ENCODE results near the gene CSTF3.
"Not testable (repeated sequence)": the region's sequence is repeated elsewhere in the genome, so short reads cannot be mapped to it uniquely, and the experiment has no call there.

Gene CSTF3

DNA sequence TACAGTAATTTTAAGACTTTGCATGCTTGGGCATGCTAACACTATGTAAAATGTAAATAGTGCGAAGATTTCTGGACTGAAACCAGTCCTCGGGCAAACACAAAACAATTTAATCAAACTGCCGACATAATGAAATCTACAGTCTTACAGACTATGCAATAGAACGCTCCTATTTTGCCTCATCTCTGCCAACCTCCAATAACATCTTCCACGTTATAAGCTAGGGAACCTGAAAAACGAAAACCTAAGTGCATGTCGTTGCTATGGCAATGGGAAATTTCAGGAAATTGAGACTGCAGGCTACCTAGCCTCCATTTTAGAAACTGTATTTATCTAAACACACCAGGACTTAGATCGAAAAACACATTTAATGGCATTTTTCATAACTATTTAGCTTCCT, 1.1 kb downstream of the CSTF3 start:
- peak; percentile 51 for DNase-seq

DNA sequence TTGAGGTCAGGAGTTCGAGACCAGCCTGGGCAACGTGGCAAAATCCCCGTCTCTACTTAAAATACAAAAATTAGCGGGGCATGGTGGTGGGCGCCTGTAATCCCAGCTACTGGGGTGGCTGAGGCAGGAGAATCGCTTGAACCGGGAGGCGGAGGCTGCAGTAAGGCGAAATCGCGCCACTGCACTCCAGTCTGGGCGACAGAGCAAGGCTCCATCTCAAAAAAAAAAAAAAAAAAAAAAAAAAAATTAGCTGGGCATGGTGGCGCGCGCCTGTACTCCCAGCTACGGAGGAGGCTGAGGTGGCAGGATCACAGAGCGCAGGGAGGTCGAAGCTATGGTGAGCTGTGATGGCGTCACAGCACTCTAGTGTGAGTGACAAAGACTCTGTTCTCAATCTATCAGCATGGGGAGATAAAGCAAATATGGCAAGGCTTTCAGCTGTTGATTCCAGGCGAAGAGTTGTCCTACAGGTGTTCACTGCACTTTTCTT, 1.9 kb downstream of the CSTF3 start:
- not testable (repeated sequence) for DNase-seq

DNA sequence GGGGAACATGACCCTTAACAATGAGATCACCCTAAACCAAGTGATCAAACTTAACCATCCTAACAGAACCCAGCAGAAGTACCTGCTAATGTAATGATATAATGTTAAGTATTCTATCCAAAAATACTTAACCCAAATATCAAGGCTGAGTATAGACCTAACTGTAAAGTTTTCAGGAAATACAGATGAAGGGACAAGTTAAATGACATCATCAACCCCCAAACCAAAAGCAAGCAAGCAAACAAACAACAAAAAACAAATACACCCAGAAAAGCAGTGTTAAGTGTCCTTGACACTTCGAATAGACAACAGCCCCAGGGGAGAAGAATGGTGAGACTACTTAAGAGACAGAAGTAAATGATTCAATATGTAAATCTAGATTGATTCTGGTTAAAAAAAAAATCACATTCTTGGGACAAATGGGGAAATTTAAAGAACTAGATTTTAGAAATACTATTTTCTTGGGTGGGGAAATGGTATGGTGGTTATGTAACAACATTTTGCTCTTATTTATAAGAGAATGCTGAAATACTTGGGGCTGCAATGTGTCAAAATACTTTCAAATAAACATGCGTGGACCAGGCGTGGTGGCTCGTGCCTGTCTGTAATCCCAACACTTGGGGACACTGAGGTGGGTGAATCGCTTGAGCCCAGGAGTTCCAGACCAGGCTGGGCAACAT, 2.5 kb downstream of the CSTF3 start:
- no peak for DNase-seq

DNA sequence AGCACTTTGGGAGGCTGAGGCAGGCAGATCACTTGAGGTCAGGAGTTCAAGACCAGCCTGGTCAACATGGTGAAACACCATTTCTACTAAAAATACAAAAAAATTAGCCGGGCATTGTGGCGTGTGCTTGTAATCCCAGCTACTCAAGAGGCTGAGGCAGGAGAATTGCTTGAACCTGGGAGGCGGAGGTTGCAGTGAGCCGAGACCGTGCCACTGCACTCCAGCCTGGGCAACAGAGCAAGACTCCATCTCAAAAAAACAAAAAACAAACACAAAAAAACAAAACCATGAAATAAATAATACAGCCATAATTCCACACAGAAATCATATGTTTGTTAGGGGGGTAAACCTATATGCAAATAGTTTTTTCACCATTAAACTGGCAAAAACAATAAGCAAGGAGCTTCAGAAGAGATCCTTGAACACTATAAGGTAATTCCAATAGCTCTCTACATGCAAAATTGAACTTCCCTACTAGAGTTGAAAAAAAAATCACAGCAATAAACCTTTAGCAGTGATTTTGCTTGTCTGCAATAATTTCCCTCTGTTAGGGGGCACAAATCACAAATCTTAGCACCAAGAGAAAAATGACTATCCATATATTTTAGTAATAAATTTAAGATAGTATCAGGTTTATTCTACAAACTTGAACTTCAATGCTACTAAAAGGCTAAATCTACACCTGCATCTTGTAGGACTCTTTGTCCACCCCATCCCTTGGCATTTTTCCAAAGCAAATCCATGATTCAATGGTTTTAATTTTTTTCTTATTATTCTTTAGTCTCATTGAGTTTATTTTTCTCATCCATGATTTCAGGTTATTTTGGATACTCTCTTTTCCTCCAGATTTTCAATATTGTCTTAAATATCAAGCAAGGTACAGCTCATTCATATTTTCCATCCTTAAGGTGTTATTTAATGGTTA, 3.9 kb downstream of the CSTF3 start:
- peak; percentile 41 for DNase-seq

DNA sequence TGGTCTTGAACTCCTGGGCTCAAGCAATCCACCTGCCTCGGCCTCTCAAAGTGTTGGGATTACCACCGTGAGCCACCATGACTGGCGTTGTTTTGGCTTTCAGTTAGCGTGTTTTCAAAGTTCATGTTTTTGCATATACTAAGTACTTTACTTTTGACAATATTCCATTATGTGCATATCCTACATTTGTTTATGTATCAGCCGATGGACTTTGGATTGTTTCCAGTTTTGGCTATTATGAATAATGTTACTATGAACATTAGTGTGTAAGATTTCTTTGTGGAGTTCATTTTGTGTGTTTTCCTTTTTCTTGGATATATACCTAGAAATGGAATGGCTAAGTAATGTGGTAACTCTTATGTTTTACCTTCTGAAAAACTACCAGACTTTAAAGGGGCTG, 9.9 kb downstream of the CSTF3 start:
- DNase-seq, result no peak

DNA sequence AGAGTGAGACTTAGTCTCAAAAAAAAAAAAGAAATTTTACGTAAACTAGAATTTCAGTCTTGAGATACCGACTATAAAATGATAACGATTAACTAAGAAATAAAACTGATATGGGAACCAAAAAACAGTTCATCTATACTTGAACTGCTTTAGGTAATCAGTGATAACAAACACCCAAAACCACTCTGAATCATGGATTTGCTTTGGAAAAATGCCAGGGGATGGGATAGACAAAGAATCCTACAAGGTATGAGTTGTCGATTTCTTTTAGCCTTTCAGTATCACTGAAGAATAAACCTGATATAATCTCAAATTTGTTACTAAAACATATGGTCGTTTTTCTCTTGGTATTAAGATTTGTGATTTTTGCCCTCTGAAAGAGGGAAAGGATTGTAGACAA, 13.7 kb downstream of the CSTF3 start:
- DNase-seq, result no peak

DNA sequence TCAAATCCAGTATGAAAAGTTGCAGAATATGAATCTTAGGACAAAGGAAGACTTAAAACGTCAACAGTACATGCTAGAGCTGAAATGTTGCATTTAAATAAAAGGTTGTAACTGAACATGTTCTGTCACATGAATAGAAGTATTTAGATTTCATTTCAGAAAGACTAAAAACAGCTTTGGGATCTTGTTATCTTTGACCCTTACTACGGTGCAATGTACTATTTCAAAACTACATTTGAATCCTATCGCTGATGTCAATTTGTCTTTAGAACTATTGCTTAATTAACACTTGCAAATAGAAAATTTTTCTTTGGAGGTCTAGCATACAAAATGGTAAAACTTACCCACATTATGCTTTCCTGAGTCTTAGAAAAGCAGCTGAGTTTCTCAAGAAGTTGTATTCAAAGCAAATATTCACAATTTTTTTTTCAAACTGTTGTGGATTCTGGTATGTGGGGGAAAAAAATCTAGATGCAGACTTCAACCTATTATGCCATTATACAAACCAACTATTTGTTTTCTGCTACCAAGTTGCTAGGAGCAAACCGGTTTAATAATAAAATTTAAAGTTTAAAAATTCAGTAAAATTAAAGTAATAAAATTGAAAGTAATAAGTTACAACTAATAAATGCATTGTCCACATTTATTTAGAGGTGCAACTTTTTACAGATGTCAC, 25.4 kb downstream of the CSTF3 start:
- DNase-seq, result no peak

DNA sequence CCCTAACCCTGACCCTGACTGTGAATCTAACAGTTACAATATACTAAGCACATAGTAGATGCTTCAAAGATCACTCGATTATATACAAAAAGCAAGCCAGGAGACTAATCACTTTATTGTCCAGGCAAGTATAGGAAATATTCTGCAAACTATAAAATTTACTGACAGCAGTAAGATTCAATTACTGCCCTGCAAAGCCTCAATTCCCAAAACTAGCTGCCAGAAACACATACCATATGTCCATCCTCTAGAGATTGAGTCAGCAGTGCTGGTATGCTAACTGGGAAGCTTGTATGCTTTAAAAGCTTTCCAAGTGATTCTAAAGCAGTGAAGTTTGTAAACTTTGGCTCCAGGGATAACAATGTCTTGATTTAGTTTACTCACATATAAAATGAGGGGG, 26.1 kb downstream of the CSTF3 start:
- DNase-seq, result no peak

DNA sequence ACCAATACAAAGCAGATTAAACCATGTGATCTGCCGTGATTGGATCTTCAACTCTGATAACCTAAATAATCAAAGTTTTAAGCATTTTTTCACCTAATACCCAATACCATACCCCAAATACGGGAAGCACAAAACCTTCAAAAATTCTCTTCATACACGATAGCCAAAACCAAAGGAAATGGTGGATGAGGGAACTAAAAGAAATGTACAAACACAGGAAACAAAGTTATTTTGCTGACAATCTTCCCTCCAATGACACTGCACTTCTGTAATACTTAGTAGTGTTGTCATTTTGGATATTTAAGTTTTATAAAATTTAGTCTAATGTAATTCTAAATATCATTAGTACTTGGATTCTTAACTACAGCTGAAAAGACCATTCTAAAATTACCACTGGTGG, 27.0 kb downstream of the CSTF3 start:
- no peak for DNase-seq

DNA sequence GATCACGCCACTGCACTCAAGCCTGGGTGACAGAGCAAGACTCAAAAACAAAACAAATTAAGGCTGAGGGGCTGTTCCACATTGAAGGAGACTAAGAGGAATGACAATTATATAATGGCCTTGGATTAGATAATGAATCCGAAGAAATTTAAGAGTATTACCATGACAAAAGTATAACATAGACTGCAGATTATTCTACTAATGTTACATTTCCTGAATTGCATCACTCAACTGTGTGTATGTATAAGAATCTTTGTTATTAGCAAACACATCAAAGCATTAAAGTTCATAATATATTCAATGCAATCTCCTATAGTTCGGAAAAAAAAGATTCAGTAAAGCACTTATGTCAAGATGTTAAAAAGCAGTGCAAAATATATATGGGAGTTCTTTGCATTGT, 27.5 kb downstream of the CSTF3 start:
- DNase-seq, result no peak

DNA sequence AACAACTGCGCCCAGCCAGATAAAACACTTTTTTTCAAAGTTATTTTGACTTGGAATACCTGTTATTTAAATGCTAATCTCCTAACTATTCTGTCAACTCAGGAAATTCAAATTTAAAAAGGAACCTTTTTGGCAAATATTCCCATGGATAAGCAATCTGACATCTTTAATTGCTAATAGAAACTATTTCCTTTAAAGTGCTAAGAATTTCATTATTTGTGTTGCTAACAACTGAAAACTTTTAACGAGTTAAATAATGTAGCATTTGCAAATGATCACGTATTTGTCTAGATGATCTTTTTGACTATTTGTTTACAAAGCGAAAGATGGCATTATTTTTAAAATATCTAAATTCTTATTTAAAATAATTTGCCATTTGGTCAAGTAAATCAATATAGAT, 28.8 kb downstream of the CSTF3 start:
- no peak for DNase-seq

DNA sequence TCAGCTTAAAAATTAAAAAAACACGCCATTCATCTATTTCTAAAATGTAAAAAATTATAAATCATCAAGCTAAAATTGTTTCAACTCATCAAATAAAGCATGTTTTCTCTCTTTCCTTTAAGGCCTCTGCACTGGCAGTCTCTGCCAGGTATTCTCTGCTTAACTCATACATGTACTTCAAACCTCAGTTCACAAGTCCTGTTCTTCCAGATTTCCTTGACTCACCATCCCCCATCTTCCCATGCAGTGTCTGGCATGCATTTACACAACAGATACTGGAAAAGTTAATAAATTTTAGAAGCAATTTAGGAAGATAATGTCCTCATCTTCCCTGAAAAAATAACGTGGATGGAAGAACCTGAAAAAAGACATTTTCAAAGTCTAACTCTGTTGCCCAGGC, 32.5 kb downstream of the CSTF3 start:
- no peak for DNase-seq

DNA sequence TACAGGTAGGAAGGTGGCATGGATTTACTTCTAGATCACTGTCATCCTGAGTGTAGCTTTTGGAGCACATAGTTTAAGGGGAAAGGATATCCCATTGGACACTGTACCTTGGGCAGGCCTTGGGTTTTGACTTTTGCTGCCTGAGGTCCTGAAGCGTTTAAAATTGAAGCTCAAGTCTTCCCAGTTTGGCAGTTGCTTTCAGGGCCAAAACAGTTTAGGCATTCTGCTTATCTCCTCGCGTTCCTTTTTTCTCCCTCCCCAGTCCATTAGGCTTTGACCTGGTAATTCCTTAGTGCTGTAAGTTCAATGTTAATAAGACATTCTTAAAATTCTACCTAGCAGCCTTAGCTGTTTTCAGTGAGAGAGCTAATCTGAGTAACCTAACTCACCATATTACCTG, 35.7 kb downstream of the CSTF3 start:
- no peak for DNase-seq

DNA sequence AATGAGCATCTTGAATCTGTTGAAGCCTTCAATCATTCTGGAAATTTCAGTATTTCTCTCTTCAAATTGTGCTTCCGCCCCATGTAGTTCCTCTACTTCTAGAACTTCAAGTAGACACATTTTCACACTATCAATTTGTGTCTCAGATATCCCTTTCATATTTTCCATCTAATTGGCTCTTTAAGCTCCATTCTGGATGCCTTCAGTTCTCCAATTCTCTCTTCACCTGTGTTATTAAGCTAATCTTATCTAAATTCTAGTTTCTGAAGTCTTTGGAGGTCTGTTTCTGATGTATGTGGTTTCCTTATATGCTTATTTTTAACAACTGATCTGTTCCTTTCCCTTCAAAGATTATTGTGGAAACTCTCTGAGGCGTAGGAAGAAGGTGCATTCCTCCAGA, 36.3 kb downstream of the CSTF3 start:
- no peak for DNase-seq

DNA sequence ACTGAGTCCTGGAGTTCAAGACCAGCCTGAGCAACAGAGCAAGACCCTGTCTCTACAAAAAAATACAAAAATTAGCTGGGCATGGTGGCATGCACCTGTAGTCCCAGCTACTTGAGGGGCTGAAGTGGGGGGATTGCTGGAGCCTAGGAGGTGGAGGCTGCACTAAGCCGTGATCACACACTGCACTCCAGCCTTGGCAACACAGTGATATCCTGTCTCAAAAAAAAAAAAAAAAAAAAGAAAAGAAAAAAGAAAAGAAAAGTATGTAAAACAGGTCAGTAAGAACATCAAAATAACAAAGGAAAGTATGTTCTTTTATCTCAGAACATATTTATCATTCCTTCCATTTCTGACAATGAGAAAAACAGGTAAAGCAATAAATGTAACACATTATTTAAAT, 38.6 kb downstream of the CSTF3 start:
- DNase-seq, result not testable (repeated sequence)

DNA sequence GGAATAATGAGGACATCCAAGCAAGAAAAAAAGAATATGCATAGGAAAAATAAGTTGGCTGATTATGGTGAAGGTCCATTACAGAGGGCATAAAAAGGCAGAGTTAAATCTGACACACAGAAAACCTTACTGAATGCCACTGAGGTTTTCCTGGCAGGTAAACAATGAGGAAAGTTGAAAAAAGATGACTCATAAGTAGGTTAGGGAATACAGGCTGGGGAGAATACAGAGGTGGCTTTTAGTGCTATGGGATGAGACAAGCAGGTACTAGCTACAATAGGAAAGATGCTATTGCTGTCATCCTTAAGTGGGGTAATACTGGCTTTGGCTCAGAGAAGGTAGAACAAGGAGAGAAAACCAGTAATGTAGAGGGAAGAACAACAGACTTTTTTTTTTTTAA, 44.7 kb downstream of the CSTF3 start:
- no peak for DNase-seq

DNA sequence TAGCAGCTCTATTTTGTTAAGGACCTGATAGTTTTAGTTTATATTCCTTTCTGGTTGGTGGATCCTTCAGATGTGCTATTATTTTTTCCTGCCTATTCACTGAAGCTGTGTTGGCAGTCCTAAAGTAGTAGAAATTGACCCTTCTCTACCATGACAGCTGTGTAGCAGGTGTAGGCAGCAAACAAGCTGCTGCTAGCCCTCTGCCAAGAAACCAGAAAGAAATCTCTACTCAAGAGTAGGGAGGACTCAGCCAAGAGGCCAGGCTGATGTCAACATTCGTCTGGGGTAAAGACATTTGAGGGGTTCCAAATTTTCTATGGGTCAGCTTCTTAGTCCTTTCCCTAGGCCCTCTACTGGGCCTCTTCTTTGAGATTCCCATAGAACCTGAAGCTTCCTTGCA, 51.2 kb downstream of the CSTF3 start:
- no peak for DNase-seq

DNA sequence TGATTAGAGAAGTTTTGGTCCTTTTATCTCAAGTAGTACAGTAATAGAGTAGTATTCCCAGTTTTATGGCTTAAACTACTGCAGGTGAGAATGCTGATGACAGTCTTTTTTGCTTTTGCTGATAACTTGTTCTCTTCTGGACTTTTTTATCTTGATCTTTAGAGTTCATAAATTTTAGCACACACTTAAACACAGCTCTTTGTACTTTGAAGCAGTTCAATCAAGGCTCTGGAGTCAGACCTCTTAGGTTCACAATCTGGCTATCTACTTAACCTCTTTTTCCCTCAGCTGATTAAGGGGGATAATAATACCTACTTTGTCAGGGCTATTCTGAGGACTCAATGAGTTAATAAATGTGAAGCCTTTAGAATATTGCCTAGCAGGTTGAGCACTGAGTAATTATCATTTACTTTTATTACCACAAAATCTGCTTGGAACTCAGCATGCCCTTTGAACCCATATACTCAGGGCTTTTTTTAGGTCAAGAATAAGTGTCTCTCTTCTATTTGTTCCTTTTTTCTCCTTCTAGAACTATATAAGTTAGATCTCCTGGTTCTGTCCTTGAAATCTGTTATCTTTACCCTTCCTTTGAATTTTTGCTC, 51.9 kb downstream of the CSTF3 start:
- no peak for DNase-seq

DNA sequence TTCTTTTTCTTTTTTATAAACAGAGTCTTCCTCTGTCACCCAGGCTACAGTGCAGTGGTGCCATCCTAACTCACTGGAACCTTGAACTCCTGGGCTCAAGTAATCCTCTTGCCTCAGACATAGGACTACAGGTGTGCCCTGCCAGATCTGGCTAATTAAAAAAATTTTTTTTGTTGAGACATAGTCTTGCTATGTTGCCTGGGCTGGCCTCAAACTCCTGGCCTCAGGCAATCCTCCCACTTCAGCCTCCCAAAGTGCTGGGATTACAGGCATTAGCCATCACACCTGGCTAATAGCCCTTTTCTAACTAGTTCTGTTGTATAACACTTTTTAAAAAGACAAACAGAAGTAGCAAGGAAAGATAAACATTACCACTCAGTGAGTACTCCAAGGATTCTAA, 57.4 kb downstream of the CSTF3 start:
- no peak for DNase-seq

DNA sequence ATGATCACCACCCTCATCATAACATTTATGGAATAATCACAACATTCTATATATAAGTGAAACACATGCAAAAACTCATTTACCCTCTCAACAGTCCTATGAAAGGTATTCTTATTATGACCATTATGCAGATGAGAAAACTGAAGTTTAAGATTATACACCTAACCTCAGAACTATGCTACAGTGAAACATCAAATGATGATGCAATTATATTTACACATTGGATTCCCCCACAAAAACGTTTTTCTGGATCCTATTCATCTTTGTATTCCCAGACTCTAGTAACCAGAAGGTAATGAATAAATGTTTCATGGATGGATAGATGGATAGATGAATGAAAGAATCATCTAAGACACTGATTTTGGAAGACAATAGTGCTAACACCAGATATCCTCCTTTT, 67.1 kb downstream of the CSTF3 start:
- DNase-seq, result no peak

DNA sequence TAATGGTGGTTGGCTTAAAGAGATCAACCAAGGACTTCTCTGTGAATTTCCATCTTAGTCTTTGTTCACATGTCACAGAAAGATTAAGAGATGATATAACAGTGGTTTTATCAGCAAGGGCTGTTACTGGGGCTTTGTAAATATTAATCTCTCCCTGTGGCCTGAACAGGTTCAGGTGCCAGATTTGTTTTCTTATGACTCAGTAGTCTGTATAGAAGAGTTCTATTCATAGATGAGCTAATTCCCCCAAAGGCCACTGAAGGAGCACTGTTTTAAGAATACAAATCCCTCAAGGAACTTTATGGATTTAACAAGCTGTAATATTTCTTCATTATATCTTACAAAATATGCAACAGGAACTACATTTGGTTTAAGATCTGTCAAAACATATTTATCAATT, 71.5 kb downstream of the CSTF3 start:
- no peak for DNase-seq

DNA sequence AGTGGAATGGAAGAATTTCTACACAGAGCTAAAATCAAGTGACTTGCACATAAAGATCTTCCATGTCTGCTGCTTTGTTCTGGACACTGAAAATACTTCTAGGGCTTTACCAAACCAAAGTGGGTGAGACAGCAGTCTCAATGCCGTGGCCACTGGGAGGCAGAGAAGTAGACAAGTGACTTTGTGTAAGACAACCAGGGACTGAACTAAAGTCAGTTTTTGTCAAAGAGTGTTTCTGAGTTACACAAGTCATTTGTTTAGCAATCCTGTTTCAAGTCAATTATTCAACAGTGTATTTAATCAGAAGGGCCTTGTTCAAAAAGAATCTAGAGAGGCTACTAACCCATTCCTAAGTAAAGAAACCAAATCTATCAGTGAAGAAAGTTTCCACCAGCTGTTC, 75.3 kb downstream of the CSTF3 start:
- no peak for DNase-seq

DNA sequence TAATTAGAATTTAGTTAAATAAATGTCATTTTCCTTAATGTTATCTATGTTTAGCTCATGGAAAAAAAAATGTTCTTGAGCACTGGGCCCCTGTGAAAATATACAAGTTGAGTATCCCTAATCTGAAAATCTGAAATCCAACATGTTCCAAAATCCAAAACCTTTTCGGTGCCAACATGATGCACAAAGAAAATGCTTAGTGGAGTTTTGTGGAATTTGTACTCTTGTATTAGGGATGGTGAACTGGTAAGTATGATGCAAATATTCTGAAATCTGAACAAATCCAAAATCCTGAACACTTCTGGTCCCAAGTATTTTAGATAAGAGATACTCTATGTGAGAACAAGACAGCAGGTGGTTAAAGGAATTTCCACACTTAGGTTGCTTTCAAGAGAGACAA, 77.4 kb downstream of the CSTF3 start:
- no peak for DNase-seq

All from NCI-H1105 (cell line).